Suprapubic skin (tissue), 4 donors: ENCODE results near the gene SIVA1.

Experiments
- EP300 ChIP-seq: sonication (generic); formaldehyde crosslinking; IDR thresholded peaks from one replicate; pipeline ENCODE4 v1.6.1; 2017; ENCODE audit warnings: antibody characterized with exemption
- POLR2A ChIP-seq, 2 donors: fragments of 450-650 bp; IDR thresholded peaks; one replicate each; pipeline ENCODE4 v1.6.1; 2017; ENCODE audit warnings: antibody characterized with exemption in 2 of 2, mild to moderate bottlenecking in 2 of 2, moderate library complexity in 2 of 2
- POLR2AphosphoS5 ChIP-seq, 3 donors: sonication (generic); formaldehyde crosslinking; IDR thresholded peaks; one replicate each; pipeline ENCODE4 v1.6.1; 2017; ENCODE audit warnings: antibody characterized with exemption in 3 of 3
- TF ChIP-seq, protein P1 (sequence below), 2 donors: fragments of 200-600 bp in 1 of 2; fragments of 450-650 bp in 1 of 2; sonication (generic) in 1 of 2; IDR thresholded peaks; one replicate each; pipeline ENCODE4 v1.5.1; 2016 to 2019; ENCODE audit warnings: antibody characterized with exemption in 2 of 2, mild to moderate bottlenecking in 1 of 2, moderate library complexity in 1 of 2

DNA sequence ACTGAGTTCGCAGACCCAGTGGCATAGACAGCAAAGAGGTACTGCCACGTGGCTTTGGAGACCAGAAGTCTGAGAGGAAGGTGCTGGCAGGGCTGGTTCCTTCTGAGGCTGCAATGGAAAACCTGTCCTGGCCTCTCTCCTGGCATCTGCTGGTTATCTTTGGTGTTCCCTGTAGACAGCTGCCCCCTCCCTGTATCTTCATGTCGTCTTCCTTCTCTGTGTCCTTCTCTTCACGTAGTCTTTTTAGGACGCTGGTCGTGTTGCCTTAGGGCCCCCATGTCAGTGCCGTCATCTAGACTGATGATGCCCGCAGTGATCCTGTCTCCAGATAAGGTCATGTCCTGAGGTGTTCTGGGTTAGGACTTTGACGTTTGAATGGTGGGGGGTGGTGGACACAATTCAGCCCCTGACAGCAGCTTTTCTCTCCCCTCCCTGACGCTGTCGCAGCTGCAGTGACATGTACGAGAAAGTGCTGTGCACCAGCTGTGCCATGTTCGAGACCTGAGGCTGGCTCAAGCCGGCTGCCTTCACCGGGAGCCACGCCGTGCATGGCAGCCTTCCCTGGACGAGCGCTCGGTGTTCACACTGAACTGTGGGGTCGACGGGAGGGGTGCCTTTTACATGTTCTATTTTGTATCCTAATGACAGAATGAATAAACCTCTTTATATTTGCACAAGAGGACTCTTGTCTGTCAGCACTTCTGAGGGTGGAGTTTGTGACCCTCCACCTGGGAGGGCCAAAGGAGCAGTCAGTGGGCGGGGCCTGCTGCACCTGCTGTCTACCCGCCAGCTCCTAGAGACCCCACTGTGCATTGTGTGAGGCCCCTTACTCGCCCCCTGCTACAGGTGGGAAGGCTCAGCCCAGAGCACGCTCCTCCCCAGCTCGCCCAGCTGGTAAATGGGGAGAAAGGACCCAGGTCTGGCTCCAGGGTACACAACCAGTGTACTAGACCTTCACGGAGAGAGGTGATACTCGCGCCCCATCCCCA lies 6.3 kb downstream of the SIVA1 start:
- TF ChIP-seq EP300 (no peak), POLR2A (IDR thresholded peaks at IDR 0.05) (no peak), POLR2AphosphoS5 (IDR thresholded peaks at IDR 0.05) (no peak)
- TF ChIP-seq, protein P1, sequence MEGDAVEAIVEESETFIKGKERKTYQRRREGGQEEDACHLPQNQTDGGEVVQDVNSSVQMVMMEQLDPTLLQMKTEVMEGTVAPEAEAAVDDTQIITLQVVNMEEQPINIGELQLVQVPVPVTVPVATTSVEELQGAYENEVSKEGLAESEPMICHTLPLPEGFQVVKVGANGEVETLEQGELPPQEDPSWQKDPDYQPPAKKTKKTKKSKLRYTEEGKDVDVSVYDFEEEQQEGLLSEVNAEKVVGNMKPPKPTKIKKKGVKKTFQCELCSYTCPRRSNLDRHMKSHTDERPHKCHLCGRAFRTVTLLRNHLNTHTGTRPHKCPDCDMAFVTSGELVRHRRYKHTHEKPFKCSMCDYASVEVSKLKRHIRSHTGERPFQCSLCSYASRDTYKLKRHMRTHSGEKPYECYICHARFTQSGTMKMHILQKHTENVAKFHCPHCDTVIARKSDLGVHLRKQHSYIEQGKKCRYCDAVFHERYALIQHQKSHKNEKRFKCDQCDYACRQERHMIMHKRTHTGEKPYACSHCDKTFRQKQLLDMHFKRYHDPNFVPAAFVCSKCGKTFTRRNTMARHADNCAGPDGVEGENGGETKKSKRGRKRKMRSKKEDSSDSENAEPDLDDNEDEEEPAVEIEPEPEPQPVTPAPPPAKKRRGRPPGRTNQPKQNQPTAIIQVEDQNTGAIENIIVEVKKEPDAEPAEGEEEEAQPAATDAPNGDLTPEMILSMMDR (IDR thresholded peaks at IDR 0.05) = no peak
